ENCODE data around the gene ENTR1.

ENTR1 gene

DNA sequence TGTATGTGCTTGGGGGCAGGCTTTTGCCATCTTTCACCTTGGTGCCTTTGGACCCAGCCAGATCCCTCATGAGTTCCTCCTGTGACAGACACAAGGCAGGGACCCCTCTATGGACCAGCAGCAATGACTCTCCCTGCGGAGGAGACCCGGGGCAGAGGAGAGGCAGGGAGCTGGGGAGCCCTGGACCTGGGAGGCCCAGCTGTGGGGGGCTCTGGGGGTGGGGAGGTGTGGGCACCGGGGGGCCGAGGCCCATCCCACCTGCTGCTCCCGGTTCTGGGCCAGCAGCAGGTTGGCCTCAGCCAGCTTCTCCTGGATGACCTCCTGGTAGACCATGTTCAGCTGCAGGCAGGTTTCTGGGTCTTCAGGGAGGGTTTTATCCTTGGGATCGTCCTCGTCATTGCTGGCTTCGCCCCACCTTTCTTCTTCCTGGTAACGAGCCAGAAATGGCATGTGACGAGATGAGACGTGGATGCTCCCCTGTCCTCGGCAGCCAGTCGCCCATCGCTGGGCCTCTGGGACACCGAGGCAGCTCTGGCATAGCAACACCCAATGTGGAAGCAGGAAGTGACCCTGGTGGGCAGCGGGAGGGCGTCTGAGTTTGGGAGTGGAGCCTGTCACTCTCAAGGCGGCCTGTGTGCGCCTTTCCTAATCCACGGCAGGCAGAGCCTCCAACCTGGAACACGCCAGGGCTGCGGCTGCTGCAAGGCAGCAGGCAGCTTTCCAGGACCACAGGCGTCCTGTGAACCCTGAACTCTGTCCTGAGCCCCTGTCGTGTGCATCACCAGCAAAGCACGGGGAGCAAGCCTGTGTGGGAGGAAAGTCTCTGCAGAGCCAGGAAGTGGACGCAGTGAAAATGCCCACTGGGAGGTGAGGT, 14.8 kb downstream of the ENTR1 start:
- no peak for DNase-seq

DNA sequence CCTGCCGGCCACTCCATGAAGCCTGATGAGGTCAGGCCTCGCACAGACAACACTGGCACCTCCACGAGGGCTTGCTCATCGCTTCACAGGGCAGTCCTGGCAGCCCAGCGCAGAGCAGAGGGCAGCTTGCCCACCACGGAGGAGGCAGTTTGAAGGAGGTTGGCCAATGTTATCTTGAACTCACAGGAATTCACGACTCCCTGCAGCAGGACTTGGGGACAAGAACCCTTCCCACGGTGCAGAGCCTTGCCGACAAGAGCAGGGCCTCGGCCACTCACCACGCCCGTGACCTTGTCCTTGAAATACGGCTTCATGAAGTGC, 15.4 kb downstream of the ENTR1 start:
- no peak for DNase-seq

DNA sequence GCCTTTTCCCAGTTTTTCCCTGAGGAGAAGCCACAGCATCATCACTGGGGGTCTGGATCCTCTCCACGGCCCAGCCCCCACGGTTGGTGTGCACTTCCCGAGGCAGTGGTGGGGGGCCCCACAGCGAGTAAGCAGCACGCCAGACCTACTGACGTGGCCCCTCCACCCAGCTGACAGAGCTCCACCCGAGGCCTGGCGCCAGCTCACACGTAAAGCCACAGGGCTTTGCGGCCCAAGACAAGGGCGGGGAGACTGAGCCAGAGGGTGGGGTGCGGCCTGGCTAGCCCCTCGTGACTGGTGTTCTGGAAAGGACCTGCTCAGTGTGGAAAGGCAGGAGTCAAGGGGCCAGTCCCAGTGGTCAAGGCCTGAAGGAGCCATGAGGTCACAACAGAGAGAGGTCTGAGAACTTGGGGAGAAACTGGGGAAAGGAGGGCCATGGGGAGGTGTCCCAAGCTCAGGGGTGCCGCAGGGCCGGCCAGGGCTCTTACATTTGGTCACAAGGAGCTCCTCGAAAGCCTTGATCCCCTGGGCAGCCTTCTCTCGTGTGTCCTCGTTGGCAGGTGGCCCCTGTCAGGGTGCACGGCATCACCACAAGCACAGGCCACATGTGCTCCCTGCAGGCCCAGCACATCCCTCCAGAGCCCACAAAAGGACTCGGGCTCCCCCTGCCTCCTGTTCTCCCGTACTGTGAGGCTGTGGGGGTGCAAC, 15.9 kb downstream of the ENTR1 start:
- DNase-seq, result no peak

DNA sequence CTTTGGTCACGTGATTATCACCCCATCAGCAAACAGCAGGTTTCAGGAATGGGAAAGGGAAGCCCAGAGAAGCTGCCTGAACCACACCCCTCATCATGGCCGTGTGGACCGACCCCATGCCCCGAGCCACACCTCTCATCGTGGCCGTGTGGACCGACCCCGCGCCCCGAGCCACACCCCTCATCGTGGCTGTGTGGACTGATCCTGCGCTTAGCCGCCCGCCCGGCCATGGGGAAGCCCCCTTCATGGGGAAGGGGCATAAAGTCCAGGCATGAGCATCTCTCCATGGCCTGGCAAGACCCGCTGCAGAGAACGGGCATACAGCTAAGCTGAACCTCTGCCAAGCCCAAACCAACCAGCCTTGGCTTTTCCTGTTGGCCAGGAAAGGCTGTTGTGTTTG, 16.9 kb downstream of the ENTR1 start:
- no peak for DNase-seq

DNA sequence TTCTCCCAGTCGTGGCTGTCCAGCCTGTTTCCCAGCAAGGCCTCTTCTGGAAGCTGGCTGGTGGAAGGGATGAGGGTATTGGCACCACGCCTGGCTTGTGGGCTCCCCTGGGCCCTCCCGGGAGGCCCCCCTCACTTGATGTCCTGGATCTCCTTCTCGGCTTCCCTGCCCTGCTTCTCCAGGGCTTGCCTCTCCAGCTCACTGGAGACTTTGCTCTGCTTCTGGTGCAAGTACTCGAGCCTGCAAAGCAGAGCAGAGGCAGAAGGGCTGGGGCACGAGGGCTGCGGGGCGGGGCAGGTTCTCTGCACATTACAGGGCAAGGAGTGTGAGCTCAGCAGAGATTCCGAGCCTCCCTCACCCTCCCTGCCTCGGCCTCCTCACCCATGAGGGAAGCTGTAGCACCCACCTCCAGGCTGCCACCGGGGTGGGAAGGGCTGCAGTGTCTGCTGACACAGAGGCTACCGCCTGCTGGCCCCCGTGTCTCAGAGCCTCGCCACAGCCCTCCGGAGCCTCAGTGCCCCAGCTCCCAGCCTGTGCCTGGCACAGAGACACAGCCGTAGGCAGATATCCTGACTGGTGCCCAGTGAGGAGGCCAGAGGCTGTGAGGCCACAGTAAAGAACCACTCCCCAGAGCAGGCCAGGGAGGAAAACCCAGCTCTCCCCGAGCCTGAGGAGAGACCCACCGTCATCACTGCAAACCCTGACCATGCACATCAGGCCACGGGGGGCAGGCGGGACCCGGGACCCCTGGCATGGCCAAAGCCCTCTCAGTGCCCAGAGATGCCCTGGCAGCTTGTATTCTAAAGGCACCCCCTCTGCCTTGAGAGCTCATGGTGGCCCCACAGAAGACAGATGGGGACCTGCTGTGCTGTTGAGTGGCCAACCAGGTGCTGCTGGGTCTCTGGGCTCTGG, 17.6 kb downstream of the ENTR1 start:
- DNase-seq, result no peak

DNA sequence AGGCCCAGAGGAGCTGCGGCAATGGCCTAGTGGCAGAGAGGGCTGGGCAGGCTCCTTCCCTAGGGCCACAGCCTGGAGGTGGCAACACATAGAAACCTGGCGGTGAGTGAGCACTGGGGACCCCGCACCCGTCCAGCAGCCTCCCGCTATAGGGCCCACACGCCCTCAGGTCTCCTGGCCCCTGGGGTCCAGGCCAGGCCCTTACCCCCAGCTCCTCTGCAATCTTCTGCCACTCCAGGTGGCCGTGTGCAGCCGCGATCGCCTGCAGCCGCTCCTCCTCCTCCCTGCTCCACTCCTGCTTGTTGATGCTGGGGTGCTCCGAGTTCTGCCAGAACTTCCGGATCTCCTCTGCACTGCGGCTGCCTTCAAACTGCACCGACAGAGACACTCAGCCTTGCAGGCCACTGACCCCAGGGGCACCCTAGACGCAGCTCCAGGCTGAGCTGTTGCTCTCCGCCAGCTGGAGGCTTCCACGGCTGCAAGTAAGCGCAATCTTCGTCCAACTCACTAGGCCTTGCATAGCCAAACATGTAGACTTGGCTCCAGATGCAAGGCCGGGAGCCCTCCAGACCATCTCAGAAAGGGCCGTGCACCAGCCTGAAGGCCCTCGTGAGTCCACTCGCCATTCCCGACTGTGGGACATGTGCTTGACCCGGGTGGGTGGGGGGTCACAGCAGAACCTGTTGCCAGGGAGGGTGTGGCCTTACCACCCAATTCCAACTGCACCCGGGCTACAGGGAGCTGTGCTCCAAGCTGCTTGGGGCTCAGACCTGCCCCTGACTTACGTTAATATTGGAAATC, 18.5 kb downstream of the ENTR1 start:
- no peak for DNase-seq

DNA sequence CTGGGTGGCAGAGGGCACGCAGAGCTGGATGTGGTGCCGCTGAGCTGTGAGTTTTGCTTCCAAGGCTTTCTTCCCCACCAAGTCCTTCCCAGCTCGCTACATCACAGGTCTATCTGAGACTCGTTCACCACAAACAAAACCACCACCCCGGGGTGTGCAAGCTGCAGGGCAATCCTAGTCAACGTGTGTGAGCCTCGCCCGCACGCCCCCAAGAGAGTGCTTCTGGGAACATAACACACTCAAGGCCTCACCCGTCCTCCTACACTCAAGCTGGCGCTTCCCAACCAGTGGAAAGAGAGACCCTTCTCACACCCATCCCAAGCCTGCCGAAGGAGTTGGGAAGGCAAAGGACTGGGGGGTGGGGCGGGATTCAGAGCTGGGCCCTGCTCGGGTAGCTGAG, 21.0 kb downstream of the ENTR1 start:
- DNase-seq, result no peak

DNA sequence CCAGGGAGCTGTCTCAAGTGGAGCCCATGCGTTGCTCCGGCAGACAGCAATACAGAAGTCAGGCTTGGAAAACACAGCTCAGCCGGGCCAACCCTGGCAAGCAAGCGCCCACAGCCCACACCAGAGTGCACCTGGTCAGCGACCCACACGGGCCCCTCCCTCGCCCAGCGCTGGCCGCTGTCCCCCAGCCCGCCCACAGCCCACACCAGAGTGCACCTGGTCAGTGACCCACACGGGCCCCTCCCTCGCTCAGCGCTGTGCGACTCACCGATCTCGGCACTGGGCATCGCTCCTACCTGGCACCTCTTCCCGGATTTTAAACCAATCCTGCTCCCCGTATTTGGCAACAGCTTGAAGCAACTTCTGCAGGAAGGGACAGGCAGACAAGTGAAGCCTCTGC, 23.2 kb downstream of the ENTR1 start:
- DNase-seq, result no peak

DNA sequence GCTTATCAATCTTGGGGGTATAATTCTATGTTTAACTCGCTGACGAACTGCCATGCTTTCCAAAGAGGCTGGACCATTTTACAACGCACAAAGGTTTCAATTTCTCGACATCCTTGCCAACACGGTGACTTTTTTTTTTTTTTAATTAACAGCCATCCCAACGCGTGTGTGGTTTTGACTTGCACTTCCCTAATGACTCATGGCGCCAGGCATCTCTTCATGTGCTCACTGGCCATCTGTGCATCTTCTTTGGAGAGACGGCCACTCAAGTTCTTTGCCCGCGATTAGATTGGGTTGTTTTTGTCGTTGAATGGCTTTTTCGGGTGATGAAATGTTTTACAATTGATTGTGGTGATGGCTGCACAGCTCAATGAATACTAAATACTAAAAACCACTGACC, 24.4 kb downstream of the ENTR1 start:
- no peak for DNase-seq

DNA sequence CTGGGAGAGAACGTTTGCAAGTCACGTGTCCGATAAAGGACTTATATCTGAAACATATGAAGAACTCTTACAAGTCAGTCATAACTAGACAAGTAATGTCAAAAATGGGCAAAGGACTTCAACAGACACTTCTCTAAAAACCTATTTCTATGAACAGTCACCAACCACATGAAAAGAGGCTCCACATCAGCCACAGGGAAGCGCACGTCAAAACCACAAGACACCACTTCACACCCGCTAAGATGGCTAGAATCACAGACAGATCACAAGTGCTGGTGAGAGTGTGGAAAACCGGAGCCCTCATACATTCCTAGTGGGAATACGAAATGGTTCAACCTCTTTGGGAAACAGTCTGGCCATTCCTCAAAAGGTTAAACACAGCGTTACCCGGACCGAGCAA, 25.4 kb downstream of the ENTR1 start:
- no peak for DNase-seq

DNA sequence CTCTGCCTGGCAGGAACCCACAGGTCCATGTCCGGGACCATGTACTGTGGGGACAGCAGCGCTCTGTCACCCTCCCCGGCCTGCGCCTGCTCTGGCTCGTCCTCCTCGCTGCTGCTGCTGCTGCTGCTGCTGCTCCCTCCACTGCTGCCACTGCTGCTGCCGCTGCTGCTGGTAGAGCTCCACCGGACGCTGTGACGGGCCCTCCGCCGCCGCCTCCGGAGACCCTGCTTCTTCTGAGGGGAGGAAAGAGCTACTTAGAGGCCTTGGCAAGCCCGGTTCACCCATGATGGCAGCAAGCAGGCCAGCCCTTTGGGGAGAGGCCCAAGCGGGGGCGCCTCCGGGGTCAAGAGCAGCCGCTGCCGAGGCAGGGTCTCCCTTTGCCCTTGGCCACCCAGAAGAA, 27.0 kb downstream of the ENTR1 start:
- no peak for DNase-seq

DNA sequence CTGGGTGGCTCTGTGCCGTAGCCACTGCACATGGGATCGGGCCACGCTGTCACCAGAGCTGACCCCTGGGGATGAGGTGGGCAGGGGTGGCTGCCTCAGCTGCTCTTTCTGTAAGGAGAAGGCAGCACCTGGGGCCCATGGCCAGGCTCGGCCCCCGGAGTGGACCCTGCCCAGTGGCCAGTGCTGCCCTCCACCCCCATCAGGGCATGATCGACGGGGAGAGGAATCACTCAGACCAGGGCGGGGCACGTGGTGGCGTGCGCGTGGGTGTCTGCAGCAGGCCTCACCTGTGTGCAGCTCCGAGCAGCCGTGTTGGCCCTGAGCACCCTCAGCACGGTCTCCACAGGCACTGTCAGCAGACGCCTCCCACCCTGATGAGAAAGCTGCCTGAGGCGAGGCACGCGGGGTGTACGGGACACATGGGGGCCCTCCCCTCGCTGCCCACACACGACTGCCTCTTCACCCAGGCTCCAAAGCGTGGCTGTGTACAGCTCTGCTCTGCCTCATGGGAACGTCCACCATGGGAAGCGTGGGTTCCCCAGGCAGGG, 28.4 kb downstream of the ENTR1 start:
- DNase-seq, result no peak

DNA sequence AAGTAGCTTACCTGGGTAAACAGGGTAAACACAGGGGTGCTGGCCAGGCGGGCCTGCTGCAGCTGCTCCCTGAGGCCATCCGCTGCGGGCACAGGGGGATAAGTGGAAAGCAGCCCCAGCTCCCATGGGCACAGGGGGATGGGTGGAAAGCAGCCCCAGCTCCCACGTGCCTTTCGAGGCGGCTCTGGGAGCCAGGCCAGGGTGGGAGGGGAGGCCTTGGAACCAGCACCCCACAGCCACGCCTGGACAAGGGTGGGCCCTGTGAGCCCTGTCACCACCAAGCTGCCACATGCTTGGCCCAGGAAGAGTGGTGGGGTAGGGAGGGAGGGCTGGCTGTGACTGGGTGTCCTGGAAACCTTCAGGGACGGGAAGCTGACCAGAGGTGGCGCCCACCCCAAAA, 29.1 kb downstream of the ENTR1 start:
- DNase-seq, result no peak

DNA sequence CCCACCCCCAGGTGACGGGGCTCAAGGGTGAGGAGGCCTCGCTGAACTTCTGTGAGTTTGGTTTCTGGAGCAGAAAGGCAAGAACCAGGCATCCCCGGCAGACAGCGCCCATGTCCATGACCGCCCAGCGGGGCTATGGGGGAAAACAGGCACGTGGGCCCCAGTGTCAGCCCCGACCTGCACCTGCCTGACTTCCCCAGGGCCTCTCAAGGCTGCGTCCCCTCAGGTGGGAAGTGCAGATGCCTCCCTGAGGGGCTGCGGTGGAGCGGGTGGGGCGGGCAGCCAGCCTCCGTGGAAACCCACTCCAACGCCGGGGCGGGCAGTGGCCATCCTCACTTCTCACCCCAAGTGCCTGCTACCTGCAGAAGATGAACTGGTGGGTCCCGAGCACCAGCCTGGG, 30.0 kb downstream of the ENTR1 start:
- DNase-seq, result no peak

DNA sequence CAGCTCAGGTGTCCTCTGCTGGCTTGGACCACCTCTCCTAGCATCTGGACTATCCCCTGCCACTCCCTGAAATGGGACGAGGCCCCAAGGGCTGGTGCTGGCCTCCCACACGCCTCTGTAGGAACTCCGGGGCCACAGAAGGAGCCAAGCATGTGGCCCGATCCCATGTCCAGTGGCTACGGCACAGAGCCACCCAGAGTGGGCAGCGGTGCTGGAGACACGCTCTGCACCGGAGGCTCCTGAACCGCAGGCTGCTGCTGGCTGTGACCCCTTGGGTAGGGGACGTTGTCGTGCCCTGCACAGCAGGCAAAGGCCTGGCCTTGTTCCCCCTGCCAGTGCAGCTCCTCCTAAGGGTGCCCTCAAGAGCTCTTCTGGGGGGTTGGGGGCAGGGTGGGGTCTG, 30.5 kb downstream of the ENTR1 start:
- no peak for DNase-seq

DNA sequence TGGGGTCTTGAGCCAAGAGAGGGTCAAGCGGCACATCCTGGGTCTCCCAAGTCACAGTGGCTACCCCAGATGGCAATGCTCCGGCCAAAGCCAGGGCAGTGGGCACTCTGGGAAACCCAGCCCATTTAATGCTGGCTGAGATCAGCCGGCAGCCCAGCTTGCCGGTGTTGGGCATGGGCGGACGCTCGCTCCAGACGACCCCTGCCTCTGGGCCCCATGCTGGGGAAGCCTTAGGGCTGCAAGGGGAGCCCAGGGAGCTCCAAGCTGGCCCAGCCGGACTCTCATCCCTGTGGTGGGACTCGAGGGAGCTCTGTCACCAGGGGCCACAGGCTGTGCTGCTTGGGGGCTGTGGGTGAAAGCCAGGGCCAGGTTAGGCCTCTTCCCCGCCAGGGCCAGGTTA, 31.0 kb downstream of the ENTR1 start:
- no peak for DNase-seq

DNA sequence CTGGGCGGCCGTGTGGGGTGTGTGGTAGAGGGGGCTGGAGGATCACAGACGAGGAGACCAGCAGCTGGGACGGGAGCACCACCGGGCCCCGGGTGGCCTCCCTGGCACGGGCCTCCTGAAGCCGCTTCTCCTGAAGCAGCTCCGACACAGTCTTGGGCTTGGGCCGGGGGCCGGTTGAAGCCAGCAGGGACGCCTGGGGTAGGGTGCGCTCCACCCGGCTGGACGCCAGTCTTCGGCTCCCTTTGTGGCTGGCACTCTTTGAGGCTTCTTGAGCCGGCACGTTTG, 31.5 kb downstream of the ENTR1 start:
- DNase-seq, result no peak

DNA sequence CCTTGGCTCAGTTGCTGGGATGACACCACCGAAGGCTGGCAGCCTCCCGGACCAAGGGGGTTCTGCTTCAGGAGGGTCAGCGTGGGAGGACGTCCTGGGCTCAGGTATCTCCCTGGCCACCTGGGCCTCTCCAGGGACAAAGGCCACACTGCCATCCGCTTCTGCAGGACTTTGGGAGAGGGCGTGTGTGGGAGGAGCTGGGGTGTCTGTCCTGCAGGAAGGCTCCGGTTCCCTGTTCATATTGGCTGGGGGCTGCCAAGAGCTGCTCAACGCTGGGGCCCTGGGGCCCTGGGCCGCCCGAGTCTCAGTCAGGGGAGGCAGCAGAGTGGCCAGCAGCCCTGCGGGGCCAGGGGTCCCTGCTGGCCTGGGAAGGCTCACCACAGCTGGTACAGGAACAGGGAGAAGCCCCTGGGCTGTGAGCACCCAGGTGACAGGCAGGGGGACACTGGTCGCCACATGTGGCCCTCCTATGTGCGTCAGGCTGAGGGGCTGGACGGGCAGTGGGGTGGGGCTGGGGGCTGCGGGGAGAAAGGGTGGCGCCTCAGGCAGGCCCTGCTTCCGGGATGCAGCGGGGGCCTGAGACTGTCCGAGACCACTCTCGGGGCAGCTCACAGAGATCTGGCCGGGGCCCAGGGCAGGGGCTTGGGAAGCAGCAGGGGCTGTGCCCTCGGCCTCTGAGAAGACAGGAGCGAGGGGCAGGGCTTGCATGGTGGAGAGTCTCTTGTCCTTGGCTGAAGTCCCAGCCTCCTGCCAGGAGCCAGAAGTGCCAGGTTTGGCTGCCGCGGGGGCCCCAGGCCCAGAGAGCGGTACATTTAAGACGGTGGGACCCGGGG, 32.0 kb downstream of the ENTR1 start:
- no peak for DNase-seq

DNA sequence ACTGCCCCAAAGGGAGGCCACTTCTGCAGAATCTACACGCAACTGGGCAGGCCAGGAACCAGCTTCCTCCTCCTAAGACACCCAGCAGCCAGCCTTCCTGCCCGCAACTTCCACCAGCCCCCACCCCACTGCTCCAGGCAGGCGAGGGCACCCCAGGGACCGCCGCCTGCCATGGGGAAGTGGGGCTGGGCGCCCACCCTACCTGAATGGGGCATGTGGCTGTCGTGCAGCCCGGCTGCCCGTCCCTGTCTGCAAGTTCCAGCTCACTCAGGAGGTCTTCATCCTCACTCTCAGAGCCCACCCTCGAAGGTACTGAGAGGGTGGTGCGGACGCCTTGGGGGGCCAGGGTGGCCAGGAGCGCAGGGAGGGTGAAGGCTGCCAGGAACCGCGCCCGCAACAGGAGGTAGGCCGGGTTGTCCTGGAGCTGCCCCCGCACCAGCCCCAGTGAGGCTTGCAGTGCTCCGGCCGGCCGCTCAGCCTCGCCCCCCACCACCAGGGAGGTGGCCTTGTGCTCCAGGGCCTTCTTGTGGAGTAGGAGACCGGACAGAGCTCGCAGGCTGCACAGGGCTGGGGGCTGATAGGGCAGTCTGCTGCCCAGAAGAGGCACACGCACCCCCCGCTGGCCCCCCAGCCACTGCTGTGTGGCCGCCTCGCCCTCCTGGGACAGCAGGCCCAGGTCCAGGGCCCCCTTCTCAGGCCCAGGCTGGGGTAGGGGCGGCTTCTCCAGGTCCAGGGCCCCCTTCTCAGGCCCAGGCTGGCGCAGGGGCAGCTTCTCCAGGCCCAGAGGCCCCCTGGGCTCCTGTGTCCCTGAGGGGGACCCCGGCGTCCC, 32.9 kb downstream of the ENTR1 start:
- DNase-seq, result no peak

DNA sequence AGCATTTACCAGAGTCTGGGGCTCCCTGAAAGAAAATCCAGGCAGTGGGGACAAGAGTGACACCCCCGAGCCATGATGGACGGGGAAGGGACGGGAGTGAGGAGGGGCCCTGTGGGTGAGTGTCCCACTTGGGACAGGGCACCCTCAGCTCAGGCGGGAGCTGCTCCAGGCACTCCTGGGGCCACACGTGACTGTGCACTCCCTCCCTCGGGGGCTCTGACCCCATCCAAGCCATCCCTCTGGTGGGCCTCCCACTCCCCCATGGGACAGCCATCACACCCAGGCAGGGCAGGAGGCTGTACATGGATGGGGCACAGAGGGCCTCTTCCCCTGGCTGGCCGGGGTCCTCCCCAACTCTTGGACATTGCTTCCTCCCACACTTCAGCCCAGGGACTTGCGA, 34.0 kb downstream of the ENTR1 start:
- no peak for DNase-seq

DNA sequence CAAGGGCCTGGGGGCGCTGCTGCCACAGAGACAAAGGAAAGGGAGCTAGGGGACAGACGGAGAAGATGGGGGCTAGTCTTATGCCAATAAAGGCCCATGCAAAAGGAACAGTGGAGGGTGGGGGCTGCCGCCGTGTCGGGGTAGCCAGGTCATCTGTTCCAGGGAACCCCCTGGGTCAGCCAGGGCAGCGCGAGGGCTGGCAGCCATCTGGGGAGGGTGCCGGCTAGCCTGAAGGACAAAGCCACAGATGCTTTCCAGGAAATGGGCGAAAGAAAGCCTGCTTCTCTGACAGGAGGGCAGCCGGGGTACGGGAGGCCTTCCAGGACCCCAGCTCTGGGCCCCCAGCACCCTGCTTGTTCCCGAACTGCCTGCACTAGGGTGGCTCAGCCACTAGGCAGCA, 35.3 kb downstream of the ENTR1 start:
- no peak for DNase-seq
